Type B pancreatic cell (in vitro differentiated cells): ENCODE measurements around the gene NRDC. TPM values are rescaled to one million over a fixed set of nuclear protein-coding genes. Genes with fewer than 3 reads are reported as not detected.

Experiments
- DNase-seq: peaks from one replicate; pipeline ENCODE4 v3.0.0; 2021; ENCODE audit warnings: mixed read lengths; ENCODE audit not compliant: unreplicated experiment; ENCODE audit errors: extremely low spot score
- H3K27ac Mint-ChIP-seq: 2 replicates; pipeline ENCODE4 v1.8.0; 2021; ENCODE audit warnings: mild to moderate bottlenecking, mixed read lengths
- H3K27me3 Mint-ChIP-seq: 2 replicates; pipeline ENCODE4 v1.8.0; 2021; ENCODE audit warnings: mixed read lengths
- H3K36me3 Mint-ChIP-seq: 2 replicates; pipeline ENCODE4 v1.8.0; 2021; ENCODE audit warnings: mixed read lengths
- H3K4me1 Mint-ChIP-seq: one replicate; pipeline ENCODE4 v1.8.0; 2021; ENCODE audit warnings: mixed read lengths; ENCODE audit not compliant: unreplicated experiment
- H3K4me3 Mint-ChIP-seq: 2 replicates; pipeline ENCODE4 v1.8.0; 2021; ENCODE audit warnings: mild to moderate bottlenecking, mixed read lengths
- H3K9me3 Mint-ChIP-seq: 2 replicates; pipeline ENCODE4 v1.8.0; 2021; ENCODE audit warnings: mixed read lengths
- total RNA-seq: library from RNA; stranded (reverse); gene quantifications from 2 replicates; pipeline ENCODE4 v1.2.1, GENCODE V29; 2021; ENCODE audit warnings: low replicate concordance
- TF ChIP-seq, protein P1 (sequence below): fragments of 200-600 bp; sonication (generic); conservative IDR thresholded peaks from 2 replicates; pipeline ENCODE4 v1.5.0; 2021; ENCODE audit warnings: antibody characterized with exemption, mild to moderate bottlenecking

NRDC gene
- total RNA-seq, 1 donor from 2014 or later: 134 TPM

DNA sequence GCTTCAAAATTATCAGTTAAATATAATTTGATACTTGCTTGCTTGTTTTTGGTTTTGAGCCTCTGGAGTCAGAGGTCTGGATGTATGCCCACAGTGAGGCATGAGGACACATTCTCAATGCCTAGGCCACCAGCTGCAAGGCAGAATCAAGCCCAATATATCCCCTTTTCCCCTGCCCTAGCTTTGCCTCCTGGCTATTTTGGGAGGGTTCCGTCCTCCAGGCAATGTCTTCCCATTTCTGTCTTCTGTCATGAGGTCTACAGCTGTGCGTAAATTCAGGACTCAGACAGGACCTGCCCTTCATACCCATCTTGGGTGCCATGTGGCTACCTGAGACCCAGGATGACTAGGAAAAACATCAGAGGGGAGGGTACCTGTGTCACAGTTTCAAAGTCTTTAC lies 19.2 kb downstream of the NRDC start:
- peaks cover 11% of the 10 kb centered on the region for H3K36me3 Mint-ChIP-seq
- DNase-seq: no peak
- TF ChIP-seq, protein P1, sequence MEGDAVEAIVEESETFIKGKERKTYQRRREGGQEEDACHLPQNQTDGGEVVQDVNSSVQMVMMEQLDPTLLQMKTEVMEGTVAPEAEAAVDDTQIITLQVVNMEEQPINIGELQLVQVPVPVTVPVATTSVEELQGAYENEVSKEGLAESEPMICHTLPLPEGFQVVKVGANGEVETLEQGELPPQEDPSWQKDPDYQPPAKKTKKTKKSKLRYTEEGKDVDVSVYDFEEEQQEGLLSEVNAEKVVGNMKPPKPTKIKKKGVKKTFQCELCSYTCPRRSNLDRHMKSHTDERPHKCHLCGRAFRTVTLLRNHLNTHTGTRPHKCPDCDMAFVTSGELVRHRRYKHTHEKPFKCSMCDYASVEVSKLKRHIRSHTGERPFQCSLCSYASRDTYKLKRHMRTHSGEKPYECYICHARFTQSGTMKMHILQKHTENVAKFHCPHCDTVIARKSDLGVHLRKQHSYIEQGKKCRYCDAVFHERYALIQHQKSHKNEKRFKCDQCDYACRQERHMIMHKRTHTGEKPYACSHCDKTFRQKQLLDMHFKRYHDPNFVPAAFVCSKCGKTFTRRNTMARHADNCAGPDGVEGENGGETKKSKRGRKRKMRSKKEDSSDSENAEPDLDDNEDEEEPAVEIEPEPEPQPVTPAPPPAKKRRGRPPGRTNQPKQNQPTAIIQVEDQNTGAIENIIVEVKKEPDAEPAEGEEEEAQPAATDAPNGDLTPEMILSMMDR: no peak
- no peak overlapping the region for H3K27ac Mint-ChIP-seq
- no peaks in the 10 kb centered on the region for H3K27me3 Mint-ChIP-seq
- no peaks in the 10 kb centered on the region for H3K9me3 Mint-ChIP-seq
- H3K4me3 Mint-ChIP-seq: no peak overlapping the region
- no peaks in the 10 kb centered on the region for H3K4me1 Mint-ChIP-seq

DNA sequence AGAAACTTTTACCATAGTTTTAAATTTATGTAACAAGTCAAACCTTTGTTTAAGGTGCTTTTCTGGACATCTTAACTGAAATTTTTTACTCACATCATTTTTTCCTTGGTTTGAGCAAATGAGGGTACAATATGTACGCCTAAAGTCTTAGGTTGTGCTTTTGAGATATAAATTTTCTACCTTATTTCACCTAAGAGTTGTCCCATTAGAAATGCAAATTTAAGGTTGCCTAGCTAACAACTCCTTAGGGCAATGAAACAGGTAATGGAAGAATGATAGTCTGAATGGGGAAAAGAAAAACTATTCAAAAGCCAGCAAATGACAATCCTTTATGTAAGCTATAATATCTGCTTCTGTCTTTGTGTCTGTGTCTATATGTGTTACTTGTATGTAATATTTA lies 19.6 kb downstream of the NRDC start:
- H3K4me1 Mint-ChIP-seq: no peaks in the 10 kb centered on the region
- H3K27ac Mint-ChIP-seq: no peak overlapping the region
- H3K4me3 Mint-ChIP-seq: no peak overlapping the region
- no peaks in the 10 kb centered on the region for H3K9me3 Mint-ChIP-seq
- peaks cover 11% of the 10 kb centered on the region for H3K36me3 Mint-ChIP-seq
- DNase-seq: no peak
- TF ChIP-seq, protein P1: no peak
- H3K27me3 Mint-ChIP-seq: no peaks in the 10 kb centered on the region

DNA sequence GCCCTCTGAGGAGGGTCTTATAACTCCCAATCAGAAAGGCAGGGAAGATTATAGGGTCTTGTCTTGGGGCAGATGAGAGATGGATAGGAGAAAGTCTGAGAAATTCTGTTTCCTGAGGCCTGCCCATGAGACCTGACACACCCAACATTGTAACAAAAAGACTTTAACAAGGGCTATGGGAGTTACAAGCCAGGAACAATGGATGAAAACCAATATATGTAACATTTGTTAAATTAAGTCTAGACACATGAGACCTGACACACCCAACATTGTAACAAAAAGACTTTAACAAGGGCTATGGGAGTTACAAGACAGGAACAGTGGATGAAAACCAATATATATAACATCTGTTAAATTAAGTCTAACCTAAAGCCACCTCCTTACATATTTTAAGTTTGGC lies 21.8 kb downstream of the NRDC start:
- Mint-ChIP-seq H3K27ac (no peak overlapping the region), H3K36me3 (peaks cover 11% of the 10 kb centered on the region), H3K4me1 (no peaks in the 10 kb centered on the region), H3K4me3 (no peak overlapping the region), H3K27me3 (no peaks in the 10 kb centered on the region), H3K9me3 (no peaks in the 10 kb centered on the region)
- TF ChIP-seq, protein P1: no peak
- DNase-seq: no peak

DNA sequence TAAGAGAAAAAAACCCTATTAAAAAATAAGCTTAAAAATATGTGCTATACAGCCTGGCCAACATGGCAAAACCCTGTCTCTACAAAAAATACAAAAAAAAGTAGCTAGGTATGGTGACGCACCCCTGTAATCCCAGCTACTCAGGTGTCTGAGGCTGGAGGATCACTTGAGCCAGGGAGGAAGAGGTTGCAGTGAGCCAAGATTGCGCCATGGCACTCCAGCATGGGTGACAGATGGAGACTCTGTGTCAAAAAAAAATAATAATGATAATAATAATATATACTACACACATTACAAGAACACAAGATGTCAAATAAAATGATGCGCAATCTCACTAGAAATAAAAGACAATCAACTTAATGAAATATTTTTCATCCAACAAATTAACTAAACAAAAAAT lies 22.9 kb downstream of the NRDC start:
- H3K36me3 Mint-ChIP-seq: peaks cover 11% of the 10 kb centered on the region
- H3K4me3 Mint-ChIP-seq: no peak overlapping the region
- H3K9me3 Mint-ChIP-seq: no peaks in the 10 kb centered on the region
- H3K4me1 Mint-ChIP-seq: peaks cover 4% of the 10 kb centered on the region
- TF ChIP-seq, protein P1: no peak
- DNase-seq: no peak
- H3K27me3 Mint-ChIP-seq: no peaks in the 10 kb centered on the region
- no peak overlapping the region for H3K27ac Mint-ChIP-seq

DNA sequence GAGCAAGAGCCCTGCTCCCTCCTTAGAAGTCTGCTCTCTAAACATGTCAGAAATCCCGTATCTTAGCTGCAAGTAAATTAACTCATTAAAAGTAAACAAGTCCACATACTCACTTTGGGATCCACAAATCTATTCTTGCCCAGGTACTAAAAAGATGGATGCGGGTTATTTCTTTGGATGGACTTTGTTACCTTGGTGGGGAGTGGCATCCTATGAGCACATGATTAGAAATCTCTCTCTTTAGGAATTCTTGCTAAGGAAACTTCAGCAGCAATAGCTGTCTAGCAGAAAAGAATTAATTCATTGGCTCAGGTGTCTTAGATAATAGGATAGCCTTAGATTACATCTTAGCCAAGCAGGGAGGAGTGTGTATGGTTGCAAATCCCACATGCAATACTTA lies 25.2 kb downstream of the NRDC start:
- Mint-ChIP-seq H3K4me1 (peaks cover 4% of the 10 kb centered on the region), H3K27ac (no peak overlapping the region), H3K36me3 (peaks cover 11% of the 10 kb centered on the region), H3K9me3 (no peaks in the 10 kb centered on the region), H3K27me3 (no peaks in the 10 kb centered on the region), H3K4me3 (no peak overlapping the region)
- TF ChIP-seq, protein P1: no peak
- no peak for DNase-seq

DNA sequence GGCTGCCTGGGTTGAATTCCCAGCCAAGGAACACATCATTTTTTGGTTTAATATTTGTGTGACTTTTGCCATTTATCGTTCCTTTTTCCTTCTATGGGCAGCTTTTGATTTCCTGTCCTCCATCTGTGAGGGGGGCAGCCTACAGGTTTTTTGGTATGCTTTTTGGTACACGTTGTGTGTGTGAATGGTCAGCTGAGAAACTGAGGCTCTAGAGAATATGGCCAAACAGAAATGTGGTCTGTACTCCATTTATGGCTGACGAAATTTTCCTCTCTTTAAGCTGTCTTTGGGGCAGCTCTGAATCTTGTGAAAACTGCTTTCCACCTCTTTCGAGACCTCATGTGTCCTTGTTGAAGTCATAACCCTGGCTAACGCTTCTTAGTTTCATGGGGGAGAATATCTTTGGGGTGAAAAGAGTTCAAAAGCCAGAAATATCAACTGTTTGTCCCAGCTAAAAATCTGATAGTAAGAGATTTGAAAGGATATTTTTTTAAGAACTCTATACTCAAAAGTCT lies 26.6 kb downstream of the NRDC start:
- H3K4me3 Mint-ChIP-seq: no peak overlapping the region
- no peak overlapping the region for H3K27ac Mint-ChIP-seq
- peaks cover 4% of the 10 kb centered on the region for H3K4me1 Mint-ChIP-seq
- H3K9me3 Mint-ChIP-seq: no peaks in the 10 kb centered on the region
- TF ChIP-seq, protein P1: no peak
- H3K36me3 Mint-ChIP-seq: peaks cover 11% of the 10 kb centered on the region
- H3K27me3 Mint-ChIP-seq: no peaks in the 10 kb centered on the region
- no peak for DNase-seq
